ENCODE data around the gene DNAJC27.

The DNAJC27 gene

GRCh38 chr2:24955921-24956320, 15.8 kb downstream of the DNAJC27 start:
- H3K4me3 ChIP-seq (ENCODE audit: low read depth, low read length), result no peak overlapping the region
- no peak for TF ChIP-seq CTCF (IDR thresholded peaks at IDR 0.05; ENCODE audit: low read depth, low read length)

GRCh38 chr2:24955232-24955631, 16.5 kb downstream of the DNAJC27 start:
- no peak overlapping the region for H3K4me3 ChIP-seq (ENCODE audit: low read depth, low read length)
- TF ChIP-seq CTCF (IDR thresholded peaks at IDR 0.05; ENCODE audit: low read depth, low read length), result no peak

GRCh38 chr2:24950102-24950501, 21.7 kb downstream of the DNAJC27 start:
- no peak overlapping the region for H3K4me3 ChIP-seq (ENCODE audit: low read depth, low read length)
- no peak for TF ChIP-seq CTCF (IDR thresholded peaks at IDR 0.05; ENCODE audit: low read depth, low read length)

- H3K4me3 ChIP-seq (ENCODE audit: low read depth, low read length), result no peak overlapping the region
- TF ChIP-seq CTCF (IDR thresholded peaks at IDR 0.05; ENCODE audit: low read depth, low read length), result no peak
These were observed 23.2 kb downstream of the DNAJC27 start for GRCh38 chr2:24948506-24948905.

GRCh38 chr2:24947561-24948157, 24.1 kb downstream of the DNAJC27 start:
- H3K4me3 ChIP-seq (ENCODE audit: low read depth, low read length), result no peak overlapping the region
- TF ChIP-seq CTCF (IDR thresholded peaks at IDR 0.05; ENCODE audit: low read depth, low read length), result no peak

- no peak for TF ChIP-seq CTCF (IDR thresholded peaks at IDR 0.05; ENCODE audit: low read depth, low read length)
- no peak overlapping the region for H3K4me3 ChIP-seq (ENCODE audit: low read depth, low read length)
These were observed 25.8 kb downstream of the DNAJC27 start for GRCh38 chr2:24945907-24946306.

GRCh38 chr2:24943427-24944053, 28.2 kb downstream of the DNAJC27 start:
- TF ChIP-seq CTCF (IDR thresholded peaks at IDR 0.05; ENCODE audit: low read depth, low read length), result no peak
- no peak overlapping the region for H3K4me3 ChIP-seq (ENCODE audit: low read depth, low read length)
